ENCODE data around the gene NUBPL. TPM values are rescaled to one million over a fixed set of nuclear protein-coding genes. Genes with fewer than 3 reads are reported as not detected.

NUBPL gene, protein sequence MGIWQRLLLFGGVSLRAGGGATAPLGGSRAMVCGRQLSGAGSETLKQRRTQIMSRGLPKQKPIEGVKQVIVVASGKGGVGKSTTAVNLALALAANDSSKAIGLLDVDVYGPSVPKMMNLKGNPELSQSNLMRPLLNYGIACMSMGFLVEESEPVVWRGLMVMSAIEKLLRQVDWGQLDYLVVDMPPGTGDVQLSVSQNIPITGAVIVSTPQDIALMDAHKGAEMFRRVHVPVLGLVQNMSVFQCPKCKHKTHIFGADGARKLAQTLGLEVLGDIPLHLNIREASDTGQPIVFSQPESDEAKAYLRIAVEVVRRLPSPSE
- 6.5 and 11.1 TPM in 2 replicates for total RNA-seq

GRCh38 chr14:31561155-31561846 is at the start of gene NUBPL:
NUBPL (plus strand) TSS chr14:31561404; CDS start chr14:31561440, 36 bp downstream.

Other genes starting within 250 kb of the NUBPL start
- gene HEATR5A, start 140.9 kb upstream of the NUBPL start, total RNA-seq, result 30.9 and 69.3 TPM in 2 replicates
- 33.5 and 40.6 TPM in 2 replicates for gene DTD2, start 103.9 kb upstream of the NUBPL start, total RNA-seq
- gene GPR33, start 73.4 kb upstream of the NUBPL start, total RNA-seq, result not detected in 2 replicates

All from epithelial cell of umbilical artery (primary cell).